Measurements from ENCODE around the gene CLCA2.
"Not testable (repeated sequence)": the region's sequence is repeated elsewhere in the genome, so short reads cannot be mapped to it uniquely, and the experiment has no call there.

The CLCA2 gene

GRCh38 chr1:86477682-86478081 lies 53.7 kb downstream of the CLCA2 start:
- DNase-seq = no peak

GRCh38 chr1:86478416-86479156 lies 54.6 kb downstream of the CLCA2 start:
- no peak for DNase-seq

- DNase-seq = no peak
These were observed 58.0 kb downstream of the CLCA2 start for GRCh38 chr1:86481966-86482365.

- DNase-seq = no peak
These were observed 63.3 kb downstream of the CLCA2 start for GRCh38 chr1:86487131-86487810.

- no peak for DNase-seq
These were observed 63.8 kb downstream of the CLCA2 start for GRCh38 chr1:86487811-86488141.

GRCh38 chr1:86489242-86489878 lies 65.4 kb downstream of the CLCA2 start:
- no peak for DNase-seq

- no peak for DNase-seq
These were observed 67.4 kb downstream of the CLCA2 start for GRCh38 chr1:86491171-86491950.

- DNase-seq = no peak
These were observed 74.3 kb downstream of the CLCA2 start for GRCh38 chr1:86498281-86498680.

GRCh38 chr1:86499987-86500593 lies 76.1 kb downstream of the CLCA2 start:
- DNase-seq = peak; percentile 72

GRCh38 chr1:86500714-86501113 lies 76.7 kb downstream of the CLCA2 start:
- no peak for DNase-seq

- not testable (repeated sequence) for DNase-seq
These were observed 78.2 kb downstream of the CLCA2 start for GRCh38 chr1:86502125-86502646.

- no peak for DNase-seq
These were observed 78.9 kb downstream of the CLCA2 start for GRCh38 chr1:86502721-86503405.

- DNase-seq = no peak
These were observed 79.6 kb downstream of the CLCA2 start for GRCh38 chr1:86503406-86504136.

GRCh38 chr1:86504137-86504479 lies 80.1 kb downstream of the CLCA2 start:
- DNase-seq = no peak

- DNase-seq = no peak
These were observed 81.1 kb downstream of the CLCA2 start for GRCh38 chr1:86504895-86505563.

- DNase-seq = no peak
These were observed 81.6 kb downstream of the CLCA2 start for GRCh38 chr1:86505564-86505902.

All from NCI-H1694 (cell line).